Immature natural killer cell (primary cell): ENCODE measurements around the gene PHKA1. TPM values are rescaled to one million over a fixed set of nuclear protein-coding genes. Genes with fewer than 3 reads are reported as not detected.
"Not testable (repeated sequence)": the region's sequence is repeated elsewhere in the genome, so short reads cannot be mapped to it uniquely, and the experiment has no call there.

Experiments used
- DNase-seq, 3 donors: peaks; one replicate each; pipeline ENCODE4 v3.0.0; 2022; ENCODE audit warnings: mixed read lengths in 1 of 3
- H3K27ac Mint-ChIP-seq, 6 donors: one replicate each; pipeline ENCODE4 v1.8.0; 2020; ENCODE audit warnings: mixed read lengths in 6 of 6, mild to moderate bottlenecking in 5 of 6, inconsistent platforms in 4 of 6, moderate library complexity in 3 of 6
- H3K27me3 Mint-ChIP-seq, 3 donors: one replicate each; pipeline ENCODE4 v1.8.0; 2020 to 2021; ENCODE audit warnings: low read depth in 3 of 3, mild to moderate bottlenecking in 3 of 3, mixed read lengths in 3 of 3, moderate library complexity in 3 of 3, inconsistent platforms in 1 of 3
- H3K36me3 Mint-ChIP-seq, 3 donors: one replicate each; pipeline ENCODE4 v1.8.0; 2020; ENCODE audit warnings: mixed read lengths in 3 of 3, inconsistent platforms in 2 of 3, mild to moderate bottlenecking in 2 of 3
- H3K4me1 Mint-ChIP-seq, 2 donors: one replicate each; pipeline ENCODE4 v1.8.0; 2020; ENCODE audit warnings: inconsistent platforms in 2 of 2, mild to moderate bottlenecking in 2 of 2, mixed read lengths in 2 of 2, moderate library complexity in 1 of 2
- H3K4me3 Mint-ChIP-seq, 5 donors: one replicate each; pipeline ENCODE4 v1.8.0; 2020; ENCODE audit warnings: mild to moderate bottlenecking in 5 of 5, mixed read lengths in 5 of 5, inconsistent platforms in 3 of 5, moderate library complexity in 3 of 5
- H3K9me3 Mint-ChIP-seq, 6 donors: one replicate each; pipeline ENCODE4 v1.8.0; 2020; ENCODE audit warnings: mild to moderate bottlenecking in 6 of 6, mixed read lengths in 6 of 6, inconsistent platforms in 4 of 6, moderate library complexity in 3 of 6
- polyA plus RNA-seq, 3 donors: library from polyadenylated mRNA; unstranded; fragments of 300-500 nt; fragmentation: Illumina TruSeq; gene quantifications; one replicate each; pipeline ENCODE4 v1.2.3, GENCODE V29; 2021

Gene PHKA1
- not detected for polyA plus RNA-seq

DNA sequence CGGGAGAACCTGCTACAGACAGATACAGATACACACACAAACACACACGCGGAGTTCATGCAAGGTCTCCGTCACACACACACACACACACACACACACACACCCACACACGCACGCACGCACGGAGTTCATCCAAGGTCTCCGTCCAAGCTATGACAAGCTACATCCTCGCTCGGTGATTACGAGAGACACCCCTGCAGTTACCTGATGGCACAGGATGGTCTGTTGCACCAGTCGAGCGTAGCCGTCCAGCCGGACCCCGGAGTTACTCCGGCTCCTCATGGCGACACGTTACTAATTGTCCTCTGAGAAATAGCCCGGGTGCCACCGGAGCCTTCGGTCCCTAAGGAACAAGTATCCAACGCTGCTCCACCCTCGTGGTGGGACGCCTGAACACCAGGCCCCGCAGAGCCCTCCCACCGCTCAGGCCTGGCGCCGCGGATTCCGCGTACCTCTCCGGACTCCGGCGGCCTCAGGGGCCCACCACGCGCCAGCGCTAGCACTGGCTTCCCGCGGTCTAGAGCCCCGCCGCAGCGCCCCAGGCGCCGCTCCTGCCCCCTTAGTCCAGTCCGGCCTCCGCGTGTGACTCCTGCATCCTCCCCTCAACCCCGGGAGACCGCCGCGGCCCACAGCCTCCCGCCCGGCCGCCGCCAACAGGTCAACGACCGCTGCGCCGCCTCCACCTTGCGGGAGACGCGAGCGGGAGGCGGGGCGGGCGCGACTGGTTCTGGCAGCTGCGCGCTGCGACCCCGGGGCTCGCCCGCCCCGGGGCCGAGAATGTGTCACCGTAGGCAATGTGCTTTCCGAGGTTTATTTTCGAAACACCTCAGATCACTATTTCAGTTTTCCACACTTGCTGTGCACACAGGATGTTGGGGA is at the start of gene PHKA1:
TSS of gene PHKA1 (minus strand) at position 708 of the 879 bp plus-strand sequence. CDS start at position 282, 426 bp downstream.
- not testable (repeated sequence) for DNase-seq, H3K27ac Mint-ChIP-seq, H3K9me3 Mint-ChIP-seq, H3K4me1 Mint-ChIP-seq, H3K27me3 Mint-ChIP-seq, H3K36me3 Mint-ChIP-seq
- peak within 1 kb of the TSS; percentile 59 to 74 (median 69) for H3K4me3 Mint-ChIP-seq

DNA sequence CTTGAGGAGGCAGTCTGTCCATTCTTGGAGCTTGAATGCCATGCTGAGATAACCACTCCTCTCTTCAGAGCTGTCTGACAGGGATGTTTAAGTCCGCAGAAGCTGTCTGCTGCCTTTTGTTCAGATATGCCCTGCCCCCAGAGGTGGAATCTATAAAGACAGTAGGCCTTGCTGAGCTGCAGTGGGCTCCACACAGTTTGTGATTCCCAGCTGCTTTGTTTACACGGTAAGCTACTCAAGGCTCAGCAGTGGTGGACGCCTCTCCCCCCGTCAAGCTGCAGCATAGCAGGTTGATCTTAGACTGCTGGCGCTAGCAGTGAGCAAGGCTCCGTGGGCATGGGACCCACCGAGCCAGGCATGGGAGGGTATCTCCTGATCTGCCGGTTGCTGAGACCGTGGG is 46.3 kb upstream of the PHKA1 start:
- H3K27me3 Mint-ChIP-seq, DNase-seq: not testable (repeated sequence)

DNA sequence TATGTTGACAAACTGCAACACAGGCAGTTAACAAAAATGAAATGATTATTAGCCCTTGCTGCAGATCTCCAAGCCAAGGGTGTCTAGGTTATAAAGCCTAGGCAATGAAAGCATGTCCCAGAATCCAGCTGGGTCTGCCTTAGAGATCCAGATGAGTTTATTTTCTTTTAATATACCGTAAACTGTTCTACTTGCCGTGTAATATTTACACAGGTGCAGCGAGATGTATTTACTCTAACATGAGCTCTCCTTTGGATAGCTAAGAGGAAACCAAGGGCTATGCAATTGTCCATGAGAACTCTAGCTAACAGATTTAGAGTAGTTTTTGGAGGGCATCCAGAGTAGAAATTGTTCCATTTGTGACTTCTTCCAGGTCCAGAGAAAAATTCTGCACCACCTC is 34.4 kb upstream of the PHKA1 start:
- H3K4me3 Mint-ChIP-seq, DNase-seq, H3K4me1 Mint-ChIP-seq, H3K27me3 Mint-ChIP-seq, H3K36me3 Mint-ChIP-seq, H3K9me3 Mint-ChIP-seq, H3K27ac Mint-ChIP-seq: not testable (repeated sequence)

More for the DNA sequence above, 46.3 kb upstream of the PHKA1 start:
- not testable (repeated sequence) for H3K36me3 Mint-ChIP-seq, H3K27ac Mint-ChIP-seq, H3K4me1 Mint-ChIP-seq, H3K4me3 Mint-ChIP-seq, H3K9me3 Mint-ChIP-seq

DNA sequence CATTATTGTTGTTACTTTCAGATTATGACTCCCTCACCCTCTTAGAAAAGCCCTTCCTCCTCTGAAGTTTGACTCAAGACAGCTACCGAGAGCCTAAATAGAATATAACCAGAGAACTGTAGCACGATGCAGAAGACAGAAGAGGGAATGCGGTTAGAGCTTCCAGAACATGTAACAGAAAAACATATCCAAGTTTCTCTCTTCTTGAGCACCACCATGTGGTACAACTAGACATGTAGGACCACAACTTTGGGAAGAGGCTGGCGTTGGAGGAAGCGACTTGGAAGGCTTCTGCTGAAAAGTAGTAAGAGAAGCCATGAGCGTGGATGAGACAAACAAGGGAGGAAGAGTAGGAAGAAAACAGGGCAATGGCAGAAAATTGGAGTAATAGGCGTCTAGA is 31.4 kb upstream of the PHKA1 start:
- H3K36me3 Mint-ChIP-seq, H3K27ac Mint-ChIP-seq, H3K4me1 Mint-ChIP-seq, H3K9me3 Mint-ChIP-seq, H3K27me3 Mint-ChIP-seq, DNase-seq, H3K4me3 Mint-ChIP-seq: not testable (repeated sequence)

DNA sequence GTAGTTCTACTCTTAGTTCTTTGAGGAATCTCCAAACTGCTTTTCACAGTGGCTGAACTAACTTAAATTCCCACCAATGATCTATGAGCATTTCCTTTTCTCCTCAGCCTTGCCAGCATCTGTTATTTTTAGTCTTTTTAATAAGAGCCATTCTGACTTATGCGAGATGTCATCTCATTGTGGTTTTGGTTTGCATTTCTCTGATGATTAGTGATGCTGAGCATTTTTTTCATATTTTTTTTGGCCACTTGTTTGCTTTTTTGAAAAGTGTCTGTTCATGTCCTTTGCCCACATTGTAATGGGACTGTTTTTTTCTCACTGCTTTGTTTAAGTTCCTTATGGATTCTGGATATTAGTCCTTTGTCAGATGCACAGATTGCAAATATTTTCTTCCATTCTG is 21.5 kb upstream of the PHKA1 start:
- no peaks in the 10 kb centered on the region for H3K36me3 Mint-ChIP-seq
- no peak overlapping the region for H3K27ac Mint-ChIP-seq
- peaks cover under 1 to 4% (median 2%) of the 10 kb centered on the region in 3 donors for H3K27me3 Mint-ChIP-seq
- no peaks in the 10 kb centered on the region for H3K4me1 Mint-ChIP-seq
- H3K4me3 Mint-ChIP-seq, result no peak overlapping the region
- no peak for DNase-seq
- no peaks in the 10 kb centered on the region for H3K9me3 Mint-ChIP-seq

DNA sequence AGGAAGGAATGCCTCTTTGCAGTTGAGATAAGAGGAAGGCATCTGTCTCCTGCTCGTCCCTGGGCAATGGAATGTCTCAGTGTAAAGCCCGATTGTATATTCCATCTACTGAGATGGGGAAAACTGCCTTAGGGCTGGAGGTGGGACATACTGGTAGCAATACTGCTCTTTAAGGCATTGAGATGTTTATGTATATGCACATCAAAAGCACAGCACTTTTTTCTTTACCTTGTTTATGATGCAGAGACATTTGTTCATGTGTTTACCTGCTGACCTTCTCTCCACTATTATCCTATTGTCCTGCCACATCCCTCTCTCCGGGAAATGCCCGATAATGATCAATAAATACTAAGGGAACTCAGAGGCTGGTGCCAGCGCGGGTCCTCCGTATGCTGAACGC is 19.5 kb upstream of the PHKA1 start:
- not testable (repeated sequence) for DNase-seq, H3K4me3 Mint-ChIP-seq, H3K27me3 Mint-ChIP-seq, H3K36me3 Mint-ChIP-seq, H3K4me1 Mint-ChIP-seq, H3K9me3 Mint-ChIP-seq, H3K27ac Mint-ChIP-seq

DNA sequence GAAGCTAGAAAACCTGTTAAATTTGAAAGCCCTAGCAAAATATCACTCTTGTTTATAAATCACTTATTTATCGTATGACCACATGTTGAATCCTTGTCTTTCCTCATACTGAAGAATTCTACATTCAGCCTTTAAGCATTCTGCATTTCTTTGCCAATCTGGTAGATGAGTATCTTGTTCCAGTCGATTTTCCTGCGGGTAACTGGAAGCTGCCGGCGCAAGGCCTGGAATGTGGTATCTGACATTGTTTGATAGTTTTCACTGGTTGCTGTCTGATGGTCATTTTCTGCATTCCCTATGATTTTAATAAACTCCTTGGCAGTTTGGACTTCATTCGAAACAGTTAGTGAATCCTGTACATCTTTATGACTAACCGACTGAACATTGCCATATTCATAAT is 13.7 kb upstream of the PHKA1 start:
- no peaks in the 10 kb centered on the region for H3K4me1 Mint-ChIP-seq
- no peaks in the 10 kb centered on the region for H3K9me3 Mint-ChIP-seq
- DNase-seq, result no peak
- H3K27ac Mint-ChIP-seq, result no peak overlapping the region
- no peak overlapping the region for H3K4me3 Mint-ChIP-seq
- H3K27me3 Mint-ChIP-seq, result peaks cover 3 to 14% (median 4%) of the 10 kb centered on the region in 3 donors
- no peaks in the 10 kb centered on the region for H3K36me3 Mint-ChIP-seq

DNA sequence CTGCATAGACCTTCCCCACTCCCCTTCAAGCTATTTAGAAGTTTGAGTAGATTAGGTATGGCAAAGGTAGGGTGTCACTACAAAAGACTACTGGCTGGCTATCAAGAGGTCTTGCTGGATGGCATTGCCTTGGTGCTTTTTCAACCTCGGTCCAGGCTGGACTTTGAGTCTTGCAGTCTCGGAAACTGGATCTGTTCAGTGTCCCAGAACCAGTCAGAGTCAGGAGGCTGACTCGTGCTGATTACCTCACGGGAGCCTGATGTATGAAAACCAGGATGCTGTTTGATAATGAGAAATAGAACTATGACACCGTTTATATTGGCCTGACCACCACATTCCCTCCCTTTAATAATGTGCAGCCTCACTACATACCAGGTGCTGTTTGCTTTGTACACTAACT is 2.7 kb upstream of the PHKA1 start:
- peaks cover 5 to 7% of the 10 kb centered on the region in 2 donors for H3K4me1 Mint-ChIP-seq

DNA sequence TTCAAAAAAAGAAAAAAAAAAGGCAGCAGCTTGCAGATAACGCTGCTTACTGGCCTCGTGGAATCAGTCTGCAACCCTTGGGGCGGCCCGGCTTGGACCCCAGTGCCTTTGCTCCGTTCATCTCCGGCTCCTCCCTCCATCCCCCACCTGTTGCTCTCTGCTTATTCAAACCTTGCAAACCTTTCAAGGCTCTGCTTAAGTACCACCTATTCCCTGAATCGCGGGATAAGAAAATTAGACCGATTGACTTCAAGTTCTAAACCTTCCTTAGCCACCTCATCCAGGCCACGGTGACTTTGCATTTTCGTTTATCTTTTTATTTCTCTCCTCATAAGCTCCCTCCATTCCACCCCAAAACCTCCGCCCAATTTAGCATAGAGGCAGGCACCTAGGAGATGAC is 1.4 kb upstream of the PHKA1 start:
- H3K4me3 Mint-ChIP-seq, result peak overlapping the region in 3 of 5 donors; percentile 23 to 54 (median 33)

More for the DNA sequence above, 2.7 kb upstream of the PHKA1 start:
- Mint-ChIP-seq H3K9me3 (no peaks in the 10 kb centered on the region), H3K4me3 (no peak overlapping the region), H3K27ac (no peak overlapping the region), H3K27me3 (peaks cover 0 to 8% (median 4%) of the 10 kb centered on the region in 3 donors), H3K36me3 (no peaks in the 10 kb centered on the region)
- DNase-seq, result no peak

DNA sequence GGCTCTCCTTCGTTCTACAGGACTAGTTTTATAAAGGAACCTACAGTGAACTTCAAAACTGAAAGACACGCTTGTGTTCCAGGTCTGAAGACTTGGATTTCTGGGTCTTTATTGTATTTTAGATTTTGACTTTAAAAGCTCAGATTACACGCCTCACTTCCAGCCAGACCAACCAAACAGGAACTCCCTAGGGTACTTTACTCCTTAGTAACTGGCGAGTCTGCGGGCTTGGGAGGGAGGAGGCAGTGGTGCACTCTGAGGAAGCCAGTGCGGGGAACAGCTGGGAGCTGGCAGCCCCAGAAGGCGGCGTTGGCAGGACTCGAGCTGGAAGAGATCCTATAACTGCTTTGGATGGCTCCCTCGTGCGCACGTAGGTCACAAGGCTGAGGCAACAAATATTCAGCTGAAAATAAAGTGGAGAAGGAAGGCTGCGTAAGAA is 391 bp upstream of the PHKA1 start:
- Mint-ChIP-seq H3K36me3 (no peaks in the 10 kb centered on the region), H3K4me3 (peak overlapping the region; percentile 32 to 63 (median 48)), H3K27ac (no peak overlapping the region), H3K4me1 (peaks cover 5 to 7% of the 10 kb centered on the region in 2 donors), H3K9me3 (no peaks in the 10 kb centered on the region), H3K27me3 (peaks cover 0 to 8% (median 4%) of the 10 kb centered on the region in 3 donors)
- no peak for DNase-seq

More for the DNA sequence above, 1.4 kb upstream of the PHKA1 start:
- H3K4me1 Mint-ChIP-seq, result peaks cover 5 to 7% of the 10 kb centered on the region in 2 donors
- no peaks in the 10 kb centered on the region for H3K36me3 Mint-ChIP-seq
- H3K9me3 Mint-ChIP-seq, result no peaks in the 10 kb centered on the region
- no peak for DNase-seq
- H3K27ac Mint-ChIP-seq, result no peak overlapping the region
- peaks cover 0 to 8% (median 4%) of the 10 kb centered on the region in 3 donors for H3K27me3 Mint-ChIP-seq

DNA sequence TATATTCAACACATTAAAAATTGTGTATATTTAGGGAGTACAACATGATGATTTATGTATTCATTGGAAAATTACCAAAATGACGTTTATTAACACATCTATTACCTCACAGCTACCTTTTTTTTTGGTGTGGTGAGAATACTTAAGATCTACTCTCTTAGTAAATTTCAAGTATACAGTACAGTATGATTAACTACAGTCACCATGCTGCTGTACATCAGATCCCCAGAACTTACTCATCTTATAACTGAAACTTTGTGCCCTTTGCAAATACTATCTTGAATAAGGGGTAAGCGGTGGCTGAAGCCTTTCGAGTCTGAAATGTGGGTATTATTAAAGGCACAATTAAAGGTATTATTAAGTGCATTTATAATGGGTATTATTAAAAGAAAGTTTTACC is 976 bp downstream of the PHKA1 start:
- H3K4me3 Mint-ChIP-seq, result peak overlapping the region; percentile 59 to 74 (median 69)
- no peaks in the 10 kb centered on the region for H3K36me3 Mint-ChIP-seq
- no peak for DNase-seq

DNA sequence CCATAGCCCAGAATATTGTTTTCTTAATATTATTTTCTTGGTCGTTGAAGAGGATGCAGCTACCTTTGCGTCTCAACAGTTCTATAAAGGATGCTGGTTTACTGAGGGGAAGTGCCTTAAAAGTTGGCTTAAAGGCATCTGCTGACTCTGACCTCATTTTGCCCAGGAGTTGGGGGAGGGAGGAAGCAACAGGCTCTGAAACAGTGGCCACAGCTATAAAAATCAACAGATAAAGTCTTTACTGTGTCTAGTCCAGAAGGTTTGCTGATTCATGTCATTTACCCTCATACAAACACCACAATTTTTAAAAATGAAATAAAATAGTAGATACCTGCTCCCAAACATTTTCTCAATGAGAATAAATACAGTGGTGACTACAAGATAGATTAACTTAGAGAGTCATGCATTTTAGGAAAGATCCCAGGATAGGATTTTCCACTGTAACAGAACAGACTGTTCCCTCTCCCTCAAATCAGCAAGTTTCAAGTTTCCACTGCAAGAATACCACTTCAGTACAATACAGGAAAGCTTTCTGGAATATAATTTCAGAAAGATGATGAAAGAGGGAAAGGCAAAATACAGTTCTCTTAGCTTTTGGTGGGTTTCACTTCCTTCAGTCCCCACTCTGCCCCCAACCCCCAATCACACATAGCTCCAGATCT is 1.9 kb downstream of the PHKA1 start:
- Mint-ChIP-seq H3K36me3 (no peaks in the 10 kb centered on the region), H3K27me3 (peaks cover 0 to 8% (median 2%) of the 10 kb centered on the region in 3 donors), H3K4me1 (peaks cover 5 to 7% of the 10 kb centered on the region in 2 donors), H3K27ac (no peak overlapping the region), H3K4me3 (no peak overlapping the region), H3K9me3 (no peaks in the 10 kb centered on the region)
- no peak for DNase-seq

More for the DNA sequence above, 976 bp downstream of the PHKA1 start:
- peaks cover 0 to 8% (median 2%) of the 10 kb centered on the region in 3 donors for H3K27me3 Mint-ChIP-seq
- peaks cover 5 to 7% of the 10 kb centered on the region in 2 donors for H3K4me1 Mint-ChIP-seq
- H3K27ac Mint-ChIP-seq, result no peak overlapping the region
- no peaks in the 10 kb centered on the region for H3K9me3 Mint-ChIP-seq

DNA sequence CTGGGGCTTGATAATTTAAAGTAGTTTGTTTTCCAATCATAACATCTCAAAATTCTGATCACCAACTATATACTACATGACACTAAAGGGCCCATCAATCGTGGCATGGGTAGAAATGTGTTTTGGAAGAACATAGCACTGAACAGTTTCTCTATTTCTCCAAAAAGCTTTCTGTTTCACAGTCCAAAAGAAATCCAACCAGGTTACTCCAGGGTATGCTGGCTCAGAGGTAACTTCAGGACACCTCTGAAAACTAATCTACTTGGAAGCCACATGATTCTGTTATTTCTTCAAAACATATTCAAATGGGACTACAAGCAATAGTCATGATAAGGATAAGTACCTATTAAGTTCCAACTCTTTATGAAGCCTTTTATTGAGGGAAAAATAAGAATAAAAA is 8.3 kb downstream of the PHKA1 start:
- H3K9me3 Mint-ChIP-seq, result peaks cover 0 to 2% (median 0%) of the 10 kb centered on the region in 6 donors
- DNase-seq, result no peak
- peaks cover 0 to 3% (median 0%) of the 10 kb centered on the region in 3 donors for H3K27me3 Mint-ChIP-seq
- H3K4me1 Mint-ChIP-seq, result no peaks in the 10 kb centered on the region
- H3K27ac Mint-ChIP-seq, result no peak overlapping the region
- H3K4me3 Mint-ChIP-seq, result no peak overlapping the region
- H3K36me3 Mint-ChIP-seq, result no peaks in the 10 kb centered on the region

DNA sequence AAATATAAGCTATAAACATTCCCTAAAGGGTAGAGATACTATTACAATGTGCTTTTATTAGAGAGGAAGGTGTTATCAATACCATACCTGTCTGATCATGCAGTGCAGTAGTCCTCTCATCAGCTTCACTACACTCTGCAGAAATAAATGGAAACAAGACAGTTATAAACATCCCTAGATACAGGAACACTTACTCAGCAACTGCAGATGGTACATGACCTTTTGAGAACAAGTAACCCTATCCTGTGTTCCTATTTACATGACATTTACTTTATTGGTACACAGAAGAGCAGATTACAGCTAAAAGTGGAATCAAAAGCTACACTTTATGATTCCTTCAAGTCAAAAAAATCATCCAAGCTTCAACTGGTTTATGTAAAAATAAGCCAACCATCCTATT is 9.0 kb downstream of the PHKA1 start:
- Mint-ChIP-seq H3K9me3 (peaks cover 0 to 2% (median 0%) of the 10 kb centered on the region in 6 donors), H3K4me3 (no peak overlapping the region), H3K27me3 (peaks cover 0 to 3% (median 0%) of the 10 kb centered on the region in 3 donors), H3K27ac (no peak overlapping the region), H3K4me1 (no peaks in the 10 kb centered on the region), H3K36me3 (no peaks in the 10 kb centered on the region)
- DNase-seq, result no peak
